Middle frontal gyrus (tissue), 1 donor: Measurements from ENCODE around the gene SLC3A2.
"Not testable (repeated sequence)": the region's sequence is repeated elsewhere in the genome, so short reads cannot be mapped to it uniquely, and the experiment has no call there.

Experiments used
- DNase-seq: peaks from one replicate; pipeline ENCODE4 v3.0.0-alpha.2; 2015; ENCODE audit warnings: low spot score; ENCODE audit errors: extremely low spot score

The SLC3A2 gene

DNA sequence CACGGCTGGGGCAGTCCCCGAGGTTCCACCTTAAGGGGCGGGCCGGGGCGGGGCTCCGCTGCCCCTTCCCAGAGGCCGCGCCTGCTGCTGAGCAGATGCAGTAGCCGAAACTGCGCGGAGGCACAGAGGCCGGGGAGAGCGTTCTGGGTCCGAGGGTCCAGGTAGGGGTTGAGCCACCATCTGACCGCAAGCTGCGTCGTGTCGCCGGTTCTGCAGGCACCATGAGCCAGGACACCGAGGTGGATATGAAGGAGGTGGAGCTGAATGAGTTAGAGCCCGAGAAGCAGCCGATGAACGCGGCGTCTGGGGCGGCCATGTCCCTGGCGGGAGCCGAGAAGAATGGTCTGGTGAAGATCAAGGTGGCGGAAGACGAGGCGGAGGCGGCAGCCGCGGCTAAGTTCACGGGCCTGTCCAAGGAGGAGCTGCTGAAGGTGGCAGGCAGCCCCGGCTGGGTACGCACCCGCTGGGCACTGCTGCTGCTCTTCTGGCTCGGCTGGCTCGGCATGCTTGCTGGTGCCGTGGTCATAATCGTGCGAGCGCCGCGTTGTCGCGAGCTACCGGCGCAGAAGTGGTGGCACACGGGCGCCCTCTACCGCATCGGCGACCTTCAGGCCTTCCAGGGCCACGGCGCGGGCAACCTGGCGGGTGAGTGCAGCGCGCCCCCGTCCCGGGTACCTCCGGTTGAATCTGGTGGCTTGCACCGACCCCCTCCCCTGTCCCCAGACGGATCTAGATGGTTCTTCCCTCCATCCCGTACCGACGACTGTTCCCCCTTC, at the start of gene SLC3A2:
Gene SLC3A2, plus strand, starts transcription at position 94 of the 776 bp plus-strand sequence. Its CDS starts 128 bp downstream, at position 222.
- DNase-seq = peak; percentile 68

DNA sequence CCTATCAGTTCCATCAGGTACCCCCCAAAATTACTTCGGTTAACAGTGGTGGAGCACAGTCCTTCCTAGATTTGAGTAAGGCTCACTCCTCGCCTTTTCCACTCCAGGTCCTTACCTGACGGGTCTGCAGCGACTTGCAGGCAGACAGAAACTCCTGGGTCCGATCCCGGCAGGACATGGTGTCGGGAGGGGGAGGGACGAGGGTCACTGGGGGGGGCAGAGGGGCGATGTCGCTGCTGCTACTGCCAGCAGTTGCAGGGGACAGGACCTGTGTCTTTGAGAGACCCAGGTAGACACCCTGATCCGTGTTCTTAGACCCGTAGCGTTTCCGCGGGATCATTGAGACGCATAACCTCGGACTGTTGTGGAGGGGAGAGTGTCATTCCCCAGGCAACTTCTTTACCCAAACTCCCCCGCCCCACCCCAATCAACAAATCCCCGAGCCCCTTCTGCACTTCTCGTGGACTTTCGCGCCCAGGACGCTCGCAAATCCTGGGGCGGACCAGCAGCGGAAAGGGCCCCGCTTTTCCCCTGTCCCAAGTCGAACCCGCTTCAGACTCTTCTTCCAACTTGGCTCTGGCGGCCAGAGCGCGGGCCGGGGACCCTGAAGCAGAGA, 49.7 kb upstream of the SLC3A2 start:
- no peak for DNase-seq

DNA sequence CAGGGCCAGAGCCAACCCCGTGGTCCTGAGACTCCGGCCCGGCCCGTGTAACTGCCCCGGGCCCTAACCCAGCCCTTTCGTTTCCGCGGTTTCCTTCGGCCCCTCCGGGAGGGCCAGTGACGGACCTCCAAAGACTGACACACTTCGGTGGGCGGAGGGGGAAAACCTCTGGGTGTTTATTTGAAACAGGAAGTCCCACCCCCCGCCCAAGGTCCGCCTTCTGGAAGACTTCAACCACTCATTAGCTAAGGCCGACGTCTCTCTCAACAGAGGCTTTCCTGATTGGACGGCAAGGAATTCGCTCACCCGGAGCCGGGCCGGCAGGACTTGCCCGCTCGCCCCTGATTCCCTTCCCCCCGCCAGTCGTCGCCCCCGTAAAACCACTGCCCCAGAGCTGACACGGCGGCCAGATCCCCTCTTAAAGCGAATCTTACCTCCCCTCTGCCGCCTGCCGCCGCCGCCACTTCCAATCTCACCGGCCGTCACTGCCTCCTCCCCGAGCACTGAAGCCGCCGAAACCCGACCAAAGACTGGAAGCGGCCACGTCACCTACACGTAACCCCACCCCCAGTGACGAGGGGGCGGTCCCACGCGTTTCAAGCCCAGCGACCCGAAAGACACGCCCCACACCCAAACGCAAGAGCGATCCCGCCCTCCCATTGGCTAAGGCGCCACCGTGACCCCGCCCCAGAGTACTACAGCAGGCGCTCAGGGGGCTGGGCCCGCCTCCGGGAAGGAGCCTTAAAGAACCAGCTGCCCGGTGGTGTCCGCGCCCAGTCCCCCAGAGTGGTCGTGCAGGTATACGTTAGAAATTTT, 49.0 kb upstream of the SLC3A2 start, which contains the start of gene STX5:
Gene STX5, minus strand, starts transcription at position 532 of the 816 bp plus-strand sequence. CDS start 808 bp downstream, outside the sequence.
- peak; percentile 99 for DNase-seq

DNA sequence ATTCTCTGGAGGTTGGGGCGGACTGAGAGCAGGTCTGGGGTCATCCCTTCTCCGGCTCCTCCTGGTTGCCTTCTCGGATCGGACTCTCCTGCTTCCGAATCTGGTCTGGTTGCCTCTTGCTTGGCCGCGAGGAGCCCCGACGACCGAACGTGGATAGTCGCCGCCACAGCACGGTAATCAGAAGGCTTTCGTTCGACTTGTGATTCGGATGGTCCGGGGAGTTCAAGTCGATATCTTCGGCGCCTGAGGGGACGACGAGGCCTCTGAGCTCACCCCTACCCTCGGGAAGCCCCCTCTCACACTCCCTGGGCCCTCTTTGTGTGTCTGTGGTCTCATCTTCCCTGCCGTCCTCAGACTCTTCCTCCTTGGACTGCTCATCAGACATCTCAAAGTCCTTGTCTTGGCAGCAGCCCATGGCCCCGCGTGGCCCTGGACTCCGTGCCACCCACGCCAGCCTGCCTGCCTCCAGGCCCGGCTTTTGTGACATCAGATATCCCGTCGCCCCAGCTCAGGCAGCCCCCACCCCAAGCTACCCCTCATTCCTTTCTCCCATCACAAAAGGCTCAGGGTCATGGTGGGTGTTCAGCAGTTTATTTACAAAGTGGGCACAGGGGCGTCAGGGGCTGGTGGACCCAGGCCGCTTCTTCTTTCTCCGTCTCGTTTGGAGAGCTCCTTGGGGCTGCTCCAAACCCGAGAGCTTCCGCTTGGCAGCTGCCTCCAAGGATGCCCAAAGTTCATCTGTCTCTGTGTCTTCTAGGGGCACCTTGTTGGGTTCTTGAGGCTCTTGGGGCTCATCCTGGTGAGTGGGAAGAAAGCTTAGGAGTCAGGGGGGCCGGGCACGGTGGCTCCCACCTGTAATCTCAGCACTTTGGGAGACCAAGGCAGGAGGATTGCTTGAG, 48.1 kb upstream of the SLC3A2 start, which contains the start of gene TEX54:
Gene TEX54, minus strand, starts transcription at position 506 of the 899 bp plus-strand sequence.
- DNase-seq = no peak

DNA sequence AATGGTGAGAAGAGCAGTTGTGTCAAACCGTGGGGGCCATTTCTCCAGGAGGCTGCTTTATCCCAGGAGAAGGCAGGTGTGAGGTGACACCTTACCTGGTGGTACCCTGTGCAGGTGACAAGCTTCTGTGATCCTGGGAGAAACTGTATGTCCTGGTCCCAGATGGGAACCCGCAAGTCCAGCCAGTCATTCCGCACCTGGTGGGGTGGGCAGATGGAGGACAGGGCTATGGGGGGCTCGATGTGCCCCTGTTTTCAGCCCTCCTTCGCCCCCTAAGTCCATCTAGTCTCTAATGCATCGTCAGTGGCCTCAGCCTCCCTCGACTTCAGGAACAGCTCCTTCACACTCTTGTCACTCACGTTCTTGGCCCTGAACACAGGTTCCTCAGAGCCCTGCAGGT, 45.4 kb upstream of the SLC3A2 start:
- no peak for DNase-seq

DNA sequence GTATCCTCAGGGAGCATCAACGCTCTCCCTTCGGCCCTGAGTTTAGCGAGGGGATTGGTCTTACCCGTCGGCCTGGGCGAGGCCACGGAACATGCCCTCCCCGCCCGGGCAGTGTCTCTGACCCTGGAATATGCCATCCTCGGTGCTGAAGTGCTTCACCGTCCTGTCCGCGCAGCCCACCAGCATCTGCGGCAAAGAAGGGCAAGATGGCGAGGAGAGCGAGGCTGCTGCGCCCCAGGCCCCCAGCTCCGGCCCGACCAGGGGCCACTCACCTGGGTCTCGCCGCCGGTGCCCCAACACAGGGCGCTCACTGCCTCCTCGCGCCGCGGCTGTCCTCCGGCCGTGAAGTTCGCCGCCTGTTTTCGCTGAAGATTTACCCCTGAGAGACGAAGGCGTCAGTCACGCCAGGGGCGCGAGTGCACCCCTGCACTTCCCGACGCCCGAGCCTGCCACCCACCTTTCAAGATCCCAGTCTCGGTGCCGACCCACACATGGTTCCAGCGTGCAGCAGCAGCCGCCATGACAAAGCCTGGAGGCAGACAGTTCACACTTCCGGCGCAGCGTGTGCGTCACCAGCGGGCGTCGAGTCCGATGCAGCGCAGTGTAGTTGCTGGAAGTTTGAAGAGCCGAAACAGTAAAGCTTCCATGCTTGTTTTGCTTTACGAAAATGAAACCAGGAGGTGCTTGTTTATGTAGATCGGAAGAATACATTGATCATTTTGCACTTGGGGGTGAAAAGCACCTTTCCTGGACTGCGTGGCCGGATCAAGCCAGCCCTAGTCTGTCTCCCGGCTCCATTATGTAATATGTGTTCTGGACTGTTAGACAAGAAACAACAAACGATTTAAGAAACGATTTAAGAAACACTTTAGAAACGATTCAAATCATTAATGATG, 41.4 kb upstream of the SLC3A2 start, which contains the start of gene WDR74:
Gene WDR74, minus strand, starts transcription at position 541 of the 896 bp plus-strand sequence. Its CDS starts 20 bp downstream, at position 521.
- DNase-seq = peak; percentile 97

DNA sequence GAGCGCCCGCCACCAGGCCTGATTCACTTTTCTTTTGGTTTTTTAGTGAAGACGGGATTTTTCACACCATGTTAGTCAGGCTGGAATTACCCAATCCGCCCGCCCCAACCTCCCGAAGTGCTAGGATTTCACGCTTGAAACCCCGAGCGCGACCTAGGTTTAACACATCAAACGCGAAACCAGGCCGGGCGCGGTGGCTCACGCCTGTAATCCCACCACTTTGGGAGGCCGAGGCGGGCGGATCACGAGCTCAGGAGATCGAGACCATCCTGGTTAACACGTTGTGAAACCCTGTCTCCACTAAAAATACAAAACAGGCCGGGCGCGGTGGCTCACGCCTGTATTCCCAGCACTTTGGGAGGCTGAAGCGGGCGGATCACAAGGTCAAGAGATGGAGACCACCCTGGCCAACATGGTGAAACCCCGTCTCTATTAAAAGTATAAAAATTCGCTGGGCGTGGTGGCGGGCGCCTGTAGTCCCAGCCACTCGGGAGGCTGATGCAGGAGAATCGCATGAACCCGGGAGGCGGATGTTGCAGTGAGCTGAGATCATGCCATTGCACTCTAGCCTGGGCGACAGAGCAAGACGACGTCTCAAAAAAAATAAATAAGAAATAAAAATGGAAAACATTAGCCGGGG, 39.9 kb upstream of the SLC3A2 start:
- DNase-seq = peak; percentile 27

DNA sequence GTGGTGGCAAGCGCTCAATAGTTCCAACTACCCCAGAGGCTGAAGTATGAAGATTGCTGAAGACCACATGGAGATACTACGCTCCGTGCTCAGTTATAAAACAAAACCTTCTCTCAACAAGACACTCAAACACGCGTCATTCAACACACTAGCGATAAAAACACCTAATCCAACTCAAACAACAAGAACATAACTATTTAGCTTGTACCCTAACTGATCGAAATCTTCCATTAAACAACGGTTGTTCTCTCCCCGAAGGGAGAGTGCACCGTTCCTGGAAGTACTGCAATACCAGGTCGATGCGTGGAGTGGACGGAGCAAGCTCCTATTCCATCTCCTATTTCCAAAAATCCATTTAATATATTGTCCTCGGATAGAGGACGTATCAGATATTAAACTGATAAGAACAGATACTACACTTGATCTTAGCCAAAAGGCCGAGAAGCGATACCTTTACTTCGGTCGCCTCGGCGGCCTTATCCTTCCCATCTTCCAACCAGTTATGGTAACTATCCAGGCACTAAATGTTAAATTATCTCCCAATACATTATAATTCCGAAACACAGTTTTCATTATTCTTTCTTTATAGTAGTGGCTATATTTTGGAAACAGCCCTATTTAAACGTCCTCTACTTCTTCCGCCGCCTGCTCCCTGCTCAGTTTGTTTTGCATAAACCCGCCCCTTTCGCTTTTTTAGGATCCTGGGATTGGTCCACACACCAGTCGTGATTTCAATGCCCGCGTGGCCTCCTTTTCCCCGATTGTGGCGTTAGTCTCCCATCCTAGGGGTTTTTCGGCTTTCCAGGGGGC, 39.1 kb upstream of the SLC3A2 start:
- peak; percentile 86 for DNase-seq

DNA sequence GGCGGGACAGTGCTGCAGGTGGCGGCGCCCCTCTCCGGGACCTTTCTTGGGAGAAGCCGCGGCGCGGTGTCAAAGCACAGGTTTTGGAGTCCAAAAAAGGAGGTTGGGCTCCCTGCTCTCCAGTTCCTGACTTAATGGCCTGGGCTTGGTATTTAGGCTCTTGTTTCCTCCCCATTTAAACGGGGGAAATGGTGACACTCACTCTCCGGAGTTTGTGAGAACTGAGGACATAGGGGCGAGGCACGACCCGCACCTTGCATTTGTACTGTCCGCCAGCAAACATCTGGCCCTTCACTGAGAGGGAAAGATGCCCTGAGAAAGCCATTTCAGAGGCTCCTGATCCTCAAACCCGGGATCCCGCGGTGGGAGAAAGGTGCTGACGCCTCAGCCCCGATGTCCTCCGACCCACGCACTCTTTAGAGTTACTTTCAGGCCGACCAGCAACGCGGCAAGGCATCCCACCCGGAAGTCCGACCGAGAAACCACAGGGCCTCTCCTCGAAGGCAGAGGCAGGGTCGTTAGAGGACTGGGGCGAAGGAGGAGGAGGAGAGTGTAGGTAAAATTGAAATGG, 38.4 kb upstream of the SLC3A2 start:
- no peak for DNase-seq

DNA sequence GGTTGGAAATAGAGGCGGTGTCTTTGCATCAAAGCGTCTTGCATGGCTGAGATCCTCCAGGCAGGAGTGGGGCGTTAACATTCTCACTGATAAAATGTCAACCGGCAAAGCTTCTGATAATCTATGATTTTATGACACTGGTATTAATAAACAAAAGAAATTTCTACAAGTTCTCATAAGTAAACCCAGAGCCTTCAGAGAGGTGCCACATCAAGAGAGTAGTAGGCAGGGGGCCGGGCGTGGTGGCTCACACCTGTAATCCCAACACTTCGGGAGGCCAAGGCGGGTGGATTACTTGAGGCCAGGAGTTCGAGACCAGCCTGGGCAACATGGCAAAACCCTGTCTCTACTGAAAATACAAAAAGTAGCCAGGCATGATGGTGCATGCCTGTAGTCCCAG, 37.8 kb upstream of the SLC3A2 start:
- DNase-seq = not testable (repeated sequence)

DNA sequence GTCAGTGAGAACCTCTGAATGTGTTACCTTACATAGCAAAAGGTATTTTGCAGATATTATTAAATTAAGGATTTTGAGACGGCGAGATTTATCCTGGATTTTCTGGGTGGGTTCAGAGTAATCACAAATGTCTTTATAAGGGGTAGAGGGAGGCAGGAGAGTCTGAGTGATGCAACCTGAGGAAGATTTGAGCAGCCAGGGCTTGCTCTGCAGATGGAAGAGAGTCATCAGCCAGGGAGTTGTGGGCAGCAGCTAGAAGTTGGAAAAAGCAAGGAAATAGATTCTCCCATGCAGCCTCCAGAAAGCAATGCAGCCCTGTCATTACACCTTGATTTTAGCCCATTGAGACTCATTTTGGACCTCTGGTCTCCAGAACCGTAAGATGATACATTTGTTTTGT, 37.2 kb upstream of the SLC3A2 start:
- DNase-seq = no peak

DNA sequence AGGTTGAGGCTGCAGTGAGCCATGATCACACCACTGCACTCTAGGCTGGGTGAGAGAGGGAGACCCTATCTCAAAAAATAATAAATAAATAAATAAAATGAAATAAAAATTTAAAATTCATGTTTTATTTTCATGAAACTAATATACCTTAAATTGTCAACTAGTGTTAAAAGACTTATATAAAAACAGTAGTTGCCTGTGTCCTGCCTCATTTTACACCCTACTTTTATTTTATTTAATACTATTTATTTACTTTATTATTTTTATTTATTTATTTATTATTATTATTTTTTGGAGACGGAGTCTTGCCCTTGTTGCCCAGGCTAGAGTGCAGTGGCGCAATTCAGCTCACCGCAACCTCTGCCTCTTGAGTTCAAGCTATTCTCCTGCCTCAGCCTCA, 36.5 kb upstream of the SLC3A2 start:
- no peak for DNase-seq

DNA sequence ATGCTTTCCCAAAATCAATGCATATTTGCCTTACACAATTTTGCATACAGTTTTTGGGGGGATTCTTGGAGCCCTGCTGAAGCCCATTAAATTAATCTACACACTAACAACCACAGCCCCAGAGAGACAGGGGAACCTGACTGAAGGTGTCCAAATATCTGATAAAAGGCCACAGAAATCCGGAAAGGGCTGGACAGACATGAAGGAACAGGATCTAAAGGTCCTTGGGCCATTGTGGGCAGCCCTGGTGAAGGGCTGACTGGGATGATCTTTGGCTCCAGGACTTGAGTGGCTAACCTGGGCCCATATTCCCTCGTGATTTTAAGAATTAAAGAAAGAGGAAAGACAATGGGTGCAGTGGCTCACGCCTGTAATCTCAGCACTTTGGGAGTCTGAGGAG, 34.5 kb upstream of the SLC3A2 start:
- DNase-seq = no peak

DNA sequence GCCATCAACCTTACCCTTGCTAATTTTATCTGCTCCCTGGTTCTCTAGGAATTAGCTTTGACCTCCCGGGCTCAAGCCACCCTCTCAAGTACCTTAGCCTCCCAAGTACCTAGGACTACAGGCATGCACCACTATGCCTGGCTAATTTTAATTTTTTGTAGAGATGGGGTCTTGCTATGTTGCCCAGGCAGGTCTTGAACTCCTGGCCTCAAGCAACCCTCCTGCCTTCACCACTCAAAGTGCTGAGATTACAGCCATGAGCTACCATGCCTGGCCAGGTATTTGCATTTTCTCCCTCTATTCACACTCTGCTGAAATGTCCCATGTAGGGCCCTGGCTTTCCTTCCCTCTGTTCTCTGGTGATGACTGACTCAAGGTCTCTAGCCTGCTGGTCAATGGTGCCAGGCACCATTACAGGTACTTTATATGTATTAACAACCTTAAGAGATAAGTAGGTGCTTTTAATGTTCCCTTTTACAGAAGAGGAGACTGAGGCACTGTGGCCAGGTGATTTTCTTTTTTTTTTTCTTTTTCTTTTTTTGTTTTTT, 32.9 kb upstream of the SLC3A2 start:
- no peak for DNase-seq

DNA sequence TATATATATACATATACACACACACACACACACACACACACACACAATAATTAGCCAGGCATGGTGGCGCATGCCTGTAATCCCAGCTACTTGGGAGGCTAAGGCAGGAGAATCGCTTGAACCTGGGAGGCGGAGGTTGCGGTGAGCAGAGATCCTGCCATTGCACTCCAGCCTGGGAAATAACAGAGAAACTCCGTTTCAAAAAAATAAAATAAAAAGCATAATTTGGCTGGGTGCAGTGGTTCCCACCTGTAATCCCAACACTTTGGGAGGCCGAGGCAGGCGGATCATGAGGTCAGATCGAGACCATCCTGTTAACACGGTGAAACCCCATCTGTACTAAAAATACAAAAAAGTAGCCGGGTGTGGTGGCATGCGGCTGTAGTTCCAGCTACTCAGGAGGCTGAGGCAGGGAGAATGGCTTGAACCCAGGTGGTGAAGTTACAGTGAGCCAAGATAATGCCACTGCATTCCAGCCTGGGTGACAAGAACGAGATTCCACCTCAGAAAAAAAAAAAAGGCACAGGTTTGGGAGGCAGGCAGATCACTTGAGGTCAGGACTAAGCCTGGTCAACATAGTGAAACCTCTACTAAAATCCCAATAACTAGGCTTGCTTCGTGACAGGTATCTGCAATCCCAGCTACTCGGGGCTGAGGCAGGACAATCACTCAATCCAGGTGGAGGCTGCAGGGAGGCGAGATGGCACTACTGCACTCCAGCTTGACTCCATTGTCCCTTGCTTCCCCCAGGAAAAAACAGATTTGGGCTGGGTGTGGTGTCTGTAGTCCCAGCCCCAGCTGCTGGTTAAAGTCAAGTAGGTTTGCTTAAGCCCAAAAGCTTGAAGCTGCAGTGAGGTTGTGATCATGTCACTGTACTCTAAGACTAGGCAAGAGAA, 29.5 kb upstream of the SLC3A2 start:
- DNase-seq = no peak

DNA sequence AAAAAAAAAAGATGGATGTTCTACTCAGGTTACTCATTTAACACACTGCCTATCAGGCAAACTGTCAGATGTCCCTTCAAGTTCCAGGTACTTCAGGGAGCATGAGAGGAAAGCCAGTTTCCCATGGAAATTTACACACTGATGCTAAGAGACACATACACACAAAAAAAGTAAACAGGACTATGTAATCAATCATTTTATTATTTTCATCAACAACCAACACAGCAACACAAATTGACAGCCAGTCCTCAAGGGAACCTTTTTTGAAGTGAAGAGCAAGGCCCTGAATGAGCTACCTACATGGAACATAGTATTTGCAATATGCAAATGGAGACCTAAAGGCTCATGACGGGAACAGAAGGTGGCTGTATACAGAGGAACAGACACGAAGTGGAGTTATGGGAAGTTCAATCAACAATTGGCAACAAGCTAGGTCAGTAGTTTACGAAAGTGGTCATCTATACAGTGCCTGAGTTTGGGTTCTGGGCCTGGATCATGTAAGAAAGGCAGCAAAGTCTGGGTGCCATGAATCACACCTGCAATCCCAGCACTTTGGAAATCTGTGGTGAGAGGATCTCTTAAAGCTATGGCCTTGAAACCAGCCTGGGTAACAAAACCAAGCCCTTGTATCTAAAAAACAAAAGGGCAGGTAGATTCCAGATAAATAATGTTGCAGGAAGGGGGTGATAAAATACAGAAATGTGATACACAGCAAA, 28.7 kb upstream of the SLC3A2 start:
- no peak for DNase-seq
